Natural killer cell (primary cell): ENCODE measurements around the gene PTPRU. TPM values are rescaled to one million over a fixed set of nuclear protein-coding genes. Genes with fewer than 3 reads are reported as not detected.

ENCODE experiments used
- ATAC-seq, 3 donors: fragments of 150-1000 bp in 2 of 3; fragments of 200-7000 bp in 1 of 3; cut with Tn5 transposase; 1 replicate in 1 of 3; 2 replicates in 2 of 3; pipeline ENCODE4 v1.10.0; 2021; ENCODE audit warnings: mild to moderate bottlenecking in 2 of 3, moderate library complexity in 2 of 3
- DNase-seq, 2 donors: peaks; one replicate each; pipeline versions ENCODE4 v3.0.0 to v3.0.0-alpha.2; 2013 to 2021; ENCODE audit warnings: mixed read lengths in 1 of 2
- H3K27ac ChIP-seq: one replicate; pipeline ENCODE4 v1.5.1; 2013; ENCODE audit warnings: mild to moderate bottlenecking, low read length
- H3K27me3 ChIP-seq: one replicate; pipeline ENCODE4 v1.6.1; 2013; ENCODE audit warnings: low read length; ENCODE audit not compliant: control insufficient read depth, insufficient read depth
- H3K36me3 ChIP-seq: one replicate; pipeline ENCODE4 v1.6.1; 2013; ENCODE audit warnings: low read length; ENCODE audit not compliant: control insufficient read depth, insufficient read depth
- H3K4me1 ChIP-seq: one replicate; pipeline ENCODE4 v1.6.1; 2013; ENCODE audit warnings: low read length; ENCODE audit not compliant: control insufficient read depth, insufficient read depth
- H3K4me3 ChIP-seq: one replicate; pipeline ENCODE4 v1.5.1; 2013; ENCODE audit warnings: low read length
- H3K9me3 ChIP-seq: one replicate; pipeline ENCODE4 v1.6.1; 2013; ENCODE audit warnings: low read length; ENCODE audit not compliant: control insufficient read depth, insufficient read depth
- H3K27ac Mint-ChIP-seq, 2 donors: one replicate each; pipeline ENCODE4 v1.8.0; 2022; ENCODE audit warnings: mild to moderate bottlenecking in 2 of 2, mixed read lengths in 2 of 2, moderate library complexity in 1 of 2
- H3K27me3 Mint-ChIP-seq, 2 donors: one replicate each; pipeline ENCODE4 v1.8.0; 2022; ENCODE audit warnings: low read depth in 2 of 2, mixed read lengths in 2 of 2
- H3K36me3 Mint-ChIP-seq: one replicate; pipeline ENCODE4 v1.8.0; 2022; ENCODE audit warnings: mixed read lengths
- H3K4me1 Mint-ChIP-seq, 2 donors: one replicate each; pipeline ENCODE4 v1.8.0; 2022; ENCODE audit warnings: mixed read lengths in 2 of 2
- H3K4me3 Mint-ChIP-seq: one replicate; pipeline ENCODE4 v1.8.0; 2022; ENCODE audit warnings: mild to moderate bottlenecking, moderate library complexity, mixed read lengths
- H3K9me3 Mint-ChIP-seq, 2 donors: one replicate each; pipeline ENCODE4 v1.8.0; 2022; ENCODE audit warnings: mixed read lengths in 2 of 2
- WGBS: methylation state at CpG from one replicate; pipeline ENCODE4 v1.1.7; 2013; ENCODE audit warnings: missing lambda C conversion rate; ENCODE audit not compliant: insufficient coverage; 5-methylcytosine and 5-hydroxymethylcytosine counted together
- intact Hi-C: fragments of 100-400 bp; cut with micrococcal nuclease; formaldehyde crosslinking; loops from one replicate; pipeline ENCODE4 v1.14.2; 2022
- total RNA-seq, 4 donors: library from RNA; stranded (reverse); fragments of 120-200 nt in 1 of 4; gene quantifications; one replicate each; pipeline versions ENCODE4 v1.2.3 to v1.2.4, GENCODE V29; 2013 to 2022
- TF ChIP-seq, protein P1 (sequence below): fragments of 200-600 bp; IDR thresholded peaks from one replicate; pipeline ENCODE4 v1.8.0; 2022; ENCODE audit warnings: antibody characterized with exemption

The PTPRU gene
- total RNA-seq, 3 donors from 2014 or later (not counting 1 experiment from before 2014, with no cell fraction given), result 0.54 to 1.6 (median 0.79) TPM

DNA sequence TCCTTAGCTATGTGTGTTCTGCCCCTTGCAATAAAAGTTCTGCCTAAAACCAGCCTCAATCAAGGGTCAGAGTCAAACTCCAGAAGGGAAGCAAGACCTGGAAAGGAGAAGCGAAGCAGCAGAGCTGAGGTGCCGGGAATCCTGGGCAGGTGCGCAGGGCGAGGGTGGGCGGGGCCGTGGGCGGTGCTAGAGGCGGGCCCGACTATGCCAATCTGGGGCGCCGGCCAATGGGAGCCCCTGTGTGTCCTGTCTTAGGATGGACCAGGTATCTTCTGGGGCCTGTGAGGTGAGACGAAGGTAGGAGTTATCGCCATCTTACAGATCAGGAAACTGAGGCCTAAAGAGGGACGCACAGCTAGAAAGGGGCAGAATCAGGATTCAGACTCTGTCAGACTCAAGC is 120.3 kb downstream of the PTPRU start:
- Mint-ChIP-seq H3K36me3 (no peaks in the 10 kb centered on the region), H3K4me3 (no peak overlapping the region), H3K27ac (no peak overlapping the region), H3K4me1 (no peaks in the 10 kb centered on the region), H3K9me3 (no peaks in the 10 kb centered on the region), H3K27me3 (peaks cover 13 to 21% of the 10 kb centered on the region in 2 donors)
- no peak overlapping the region for H3K4me3 ChIP-seq
- H3K36me3 ChIP-seq, result no peaks in the 10 kb centered on the region
- no peak for DNase-seq
- TF ChIP-seq, protein P1, sequence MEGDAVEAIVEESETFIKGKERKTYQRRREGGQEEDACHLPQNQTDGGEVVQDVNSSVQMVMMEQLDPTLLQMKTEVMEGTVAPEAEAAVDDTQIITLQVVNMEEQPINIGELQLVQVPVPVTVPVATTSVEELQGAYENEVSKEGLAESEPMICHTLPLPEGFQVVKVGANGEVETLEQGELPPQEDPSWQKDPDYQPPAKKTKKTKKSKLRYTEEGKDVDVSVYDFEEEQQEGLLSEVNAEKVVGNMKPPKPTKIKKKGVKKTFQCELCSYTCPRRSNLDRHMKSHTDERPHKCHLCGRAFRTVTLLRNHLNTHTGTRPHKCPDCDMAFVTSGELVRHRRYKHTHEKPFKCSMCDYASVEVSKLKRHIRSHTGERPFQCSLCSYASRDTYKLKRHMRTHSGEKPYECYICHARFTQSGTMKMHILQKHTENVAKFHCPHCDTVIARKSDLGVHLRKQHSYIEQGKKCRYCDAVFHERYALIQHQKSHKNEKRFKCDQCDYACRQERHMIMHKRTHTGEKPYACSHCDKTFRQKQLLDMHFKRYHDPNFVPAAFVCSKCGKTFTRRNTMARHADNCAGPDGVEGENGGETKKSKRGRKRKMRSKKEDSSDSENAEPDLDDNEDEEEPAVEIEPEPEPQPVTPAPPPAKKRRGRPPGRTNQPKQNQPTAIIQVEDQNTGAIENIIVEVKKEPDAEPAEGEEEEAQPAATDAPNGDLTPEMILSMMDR, result no peak
- ATAC-seq, result no peak
- H3K4me1 ChIP-seq, result no peaks in the 10 kb centered on the region
- intact Hi-C loops, result no loop called here
- peaks cover 3% of the 10 kb centered on the region for H3K27me3 ChIP-seq
- no peaks in the 10 kb centered on the region for H3K9me3 ChIP-seq
- WGBS, result 61% methylated on average over 13 of the region's 14 CpGs
- no peak overlapping the region for H3K27ac ChIP-seq

DNA sequence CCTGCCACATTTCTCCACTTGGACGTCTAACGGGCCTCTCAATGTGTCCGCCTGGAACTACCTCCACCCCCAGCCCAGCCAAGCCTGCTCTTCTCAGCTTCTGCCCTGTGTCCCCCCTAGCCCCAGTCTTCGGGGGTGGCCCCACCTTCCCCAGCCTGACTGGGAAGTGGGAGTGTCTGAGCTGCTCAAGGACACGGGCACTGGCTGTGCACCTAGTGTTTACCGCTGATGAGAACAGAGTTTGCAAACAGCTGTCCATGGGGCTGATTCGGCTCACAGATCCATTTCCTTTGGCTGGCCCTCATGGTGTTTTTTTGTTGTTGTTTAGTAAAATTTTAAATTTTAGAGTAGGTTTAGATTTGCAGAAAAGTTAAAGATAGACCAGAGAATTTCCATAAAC is 121.1 kb downstream of the PTPRU start:
- TF ChIP-seq, protein P1, result no peak

DNA sequence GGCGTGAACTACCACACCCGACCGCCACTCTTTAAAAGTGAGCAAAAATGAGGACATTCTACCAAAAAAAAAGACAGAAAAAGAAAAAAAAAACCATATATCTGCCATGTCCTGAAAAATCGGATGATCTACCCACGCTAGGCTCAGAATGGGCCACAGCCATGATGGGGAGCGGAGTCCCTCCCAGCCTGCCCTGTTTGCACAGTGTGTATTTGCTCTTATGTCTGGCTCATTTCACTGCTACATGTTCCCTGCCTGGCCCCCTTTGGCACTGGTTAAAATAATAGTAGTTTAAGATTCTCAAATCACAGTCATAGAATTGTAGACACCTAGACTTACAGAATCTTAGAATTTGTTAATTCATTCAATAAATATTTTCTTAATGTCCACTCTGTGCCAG is 121.9 kb downstream of the PTPRU start:
- TF ChIP-seq, protein P1, result no peak
- no peaks in the 10 kb centered on the region for H3K9me3 Mint-ChIP-seq
- Histone ChIP-seq H3K9me3 (no peaks in the 10 kb centered on the region), H3K27ac (no peak overlapping the region), H3K27me3 (peaks cover 3% of the 10 kb centered on the region), H3K36me3 (no peaks in the 10 kb centered on the region), H3K4me1 (no peaks in the 10 kb centered on the region), H3K4me3 (no peak overlapping the region)
- H3K27ac Mint-ChIP-seq, result no peak overlapping the region
- H3K36me3 Mint-ChIP-seq, result no peaks in the 10 kb centered on the region
- H3K27me3 Mint-ChIP-seq, result peaks cover 11 to 18% of the 10 kb centered on the region in 2 donors
- DNase-seq (no peak), ATAC-seq (no peak)
- no peak overlapping the region for H3K4me3 Mint-ChIP-seq
- intact Hi-C loops, result no loop called here
- WGBS, result 91% methylated on average over 6 of the region's 6 CpGs
- H3K4me1 Mint-ChIP-seq, result no peaks in the 10 kb centered on the region

More for the DNA sequence above, 121.1 kb downstream of the PTPRU start:
- DNase-seq (no peak), ATAC-seq (no peak)
- H3K4me1 Mint-ChIP-seq, result no peaks in the 10 kb centered on the region
- peaks cover 11 to 21% of the 10 kb centered on the region in 2 donors for H3K27me3 Mint-ChIP-seq
- 76% methylated on average over 7 of the region's 7 CpGs for WGBS
- H3K27ac Mint-ChIP-seq, result no peak overlapping the region
- no peaks in the 10 kb centered on the region for H3K36me3 Mint-ChIP-seq
- H3K4me3 ChIP-seq, result no peak overlapping the region
- H3K4me3 Mint-ChIP-seq, result no peak overlapping the region
- intact Hi-C loops, result no loop called here
- H3K27me3 ChIP-seq, result peaks cover 3% of the 10 kb centered on the region
- H3K9me3 ChIP-seq, result no peaks in the 10 kb centered on the region
- H3K9me3 Mint-ChIP-seq, result no peaks in the 10 kb centered on the region
- H3K27ac ChIP-seq, result no peak overlapping the region
- no peaks in the 10 kb centered on the region for H3K36me3 ChIP-seq
- H3K4me1 ChIP-seq, result no peaks in the 10 kb centered on the region

DNA sequence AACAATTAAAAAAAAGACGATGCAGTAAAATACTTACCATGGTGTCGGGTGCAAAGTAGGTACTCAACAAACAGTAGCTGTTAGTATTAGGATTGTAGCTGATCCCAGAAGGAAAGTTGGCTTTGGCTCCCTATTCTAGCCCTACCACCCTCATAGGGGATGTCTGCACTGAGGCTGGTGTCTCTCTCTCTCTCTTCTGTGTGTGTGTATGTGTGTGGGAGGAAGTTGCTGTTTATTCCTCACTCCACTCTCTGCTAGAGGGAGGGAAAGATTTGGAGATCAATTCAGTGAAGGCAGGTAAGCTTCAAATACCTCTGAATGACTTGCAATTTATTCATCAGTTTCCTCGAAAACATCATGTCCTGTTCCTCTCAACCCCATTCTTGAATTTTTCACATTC is 124.4 kb downstream of the PTPRU start:
- WGBS, result 92% methylated on average over 3 of the region's 3 CpGs
- H3K4me3 ChIP-seq, result no peak overlapping the region
- no peak overlapping the region for H3K27ac ChIP-seq
- H3K4me3 Mint-ChIP-seq, result no peak overlapping the region
- no peaks in the 10 kb centered on the region for H3K9me3 Mint-ChIP-seq
- ATAC-seq (no peak), DNase-seq (no peak)
- H3K9me3 ChIP-seq, result no peaks in the 10 kb centered on the region
- peaks cover 11 to 16% of the 10 kb centered on the region in 2 donors for H3K27me3 Mint-ChIP-seq
- no peaks in the 10 kb centered on the region for H3K36me3 Mint-ChIP-seq
- H3K27me3 ChIP-seq, result peaks cover 3% of the 10 kb centered on the region
- H3K27ac Mint-ChIP-seq, result no peak overlapping the region
- intact Hi-C loops, result no loop called here
- no peaks in the 10 kb centered on the region for H3K4me1 ChIP-seq
- no peaks in the 10 kb centered on the region for H3K36me3 ChIP-seq
- H3K4me1 Mint-ChIP-seq, result no peaks in the 10 kb centered on the region
- TF ChIP-seq, protein P1, result no peak
